GM12891 (cell line): ENCODE measurements around the gene CRLF2.

Source experiments
- PAX5 ChIP-seq: IDR thresholded peaks from 2 replicates; pipeline ENCODE4 v1.6.1; 2011; ENCODE audit warnings: low read length, moderate library complexity, mild to moderate bottlenecking; ENCODE audit not compliant: insufficient read depth, severe bottlenecking
- POLR2A ChIP-seq: IDR thresholded peaks from 2 replicates; pipeline ENCODE4 v1.6.1; 2011; ENCODE audit warnings: low read depth, low read length, control low read depth
- POLR2AphosphoS5 ChIP-seq: IDR thresholded peaks from 2 replicates; pipeline ENCODE4 v1.6.1; 2011; ENCODE audit warnings: low read depth, low read length, control low read depth
- POU2F2 ChIP-seq: IDR thresholded peaks from 2 replicates; pipeline ENCODE4 v1.6.1; 2011; ENCODE audit warnings: low read depth, mild to moderate bottlenecking, control low read depth, low read length, moderate library complexity

DNA sequence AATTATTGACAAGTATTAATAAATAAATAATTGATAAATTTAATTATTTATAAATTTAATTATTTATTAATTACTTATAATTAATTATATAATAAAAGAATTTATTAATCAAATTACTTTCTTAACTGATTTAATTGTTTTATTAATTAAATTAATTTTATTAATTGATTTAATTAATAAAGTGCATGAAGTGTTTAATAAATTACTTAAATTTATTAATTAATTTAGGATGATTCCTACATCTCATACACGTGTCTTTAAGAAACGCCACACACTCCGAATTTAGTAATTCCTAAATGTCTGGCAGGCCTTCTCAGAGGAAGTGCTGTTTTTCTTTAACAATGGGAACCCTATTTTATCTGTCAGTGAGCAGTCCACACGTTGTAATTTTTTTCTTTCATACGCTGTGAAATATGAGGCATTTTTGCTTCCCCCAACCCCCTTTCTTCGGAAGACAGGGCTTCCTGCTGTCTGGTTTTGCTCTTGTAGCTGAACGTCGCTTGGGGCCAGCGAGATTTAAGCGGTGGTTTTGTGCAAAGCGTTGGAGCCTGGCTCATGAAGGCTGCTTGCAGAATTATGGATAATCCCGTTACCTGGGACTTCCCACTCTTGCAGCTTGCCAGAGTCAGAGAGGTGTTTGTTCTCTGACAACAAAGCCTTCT lies 46.8 kb downstream of the CRLF2 start:
- no peak for TF ChIP-seq POLR2AphosphoS5
- TF ChIP-seq POLR2A: no peak
- TF ChIP-seq PAX5: no peak
- TF ChIP-seq POU2F2: no peak
